GM10847 (cell line): ENCODE data around the gene ERC2.

Experiments used
- POLR2A ChIP-seq: IDR thresholded peaks from 2 replicates; pipeline ENCODE4 v1.6.1; 2011; ENCODE audit not compliant: insufficient read length; ENCODE audit errors: extremely low read depth

Gene ERC2

GRCh38 chr3:55654123-55654760, 814.0 kb downstream of the ERC2 start:
- no peak for TF ChIP-seq POLR2A

- no peak for TF ChIP-seq POLR2A
Observed at GRCh38 chr3:55651011-55651410, 817.3 kb downstream of the ERC2 start.

GRCh38 chr3:55650011-55650410, 818.3 kb downstream of the ERC2 start:
- TF ChIP-seq POLR2A: no peak

GRCh38 chr3:55649554-55649953, 818.7 kb downstream of the ERC2 start:
- no peak for TF ChIP-seq POLR2A

GRCh38 chr3:55648591-55649318, 819.5 kb downstream of the ERC2 start:
- no peak for TF ChIP-seq POLR2A

GRCh38 chr3:55647670-55648069, 820.6 kb downstream of the ERC2 start:
- no peak for TF ChIP-seq POLR2A

- TF ChIP-seq POLR2A: no peak
Observed at GRCh38 chr3:55647063-55647462, 821.2 kb downstream of the ERC2 start.

GRCh38 chr3:55646121-55646520, 822.1 kb downstream of the ERC2 start:
- no peak for TF ChIP-seq POLR2A

- no peak for TF ChIP-seq POLR2A
Observed at GRCh38 chr3:55645422-55645821, 822.8 kb downstream of the ERC2 start.

GRCh38 chr3:55643283-55643682, 825.0 kb downstream of the ERC2 start:
- TF ChIP-seq POLR2A: no peak

GRCh38 chr3:55641964-55642363, 826.3 kb downstream of the ERC2 start:
- no peak for TF ChIP-seq POLR2A

GRCh38 chr3:55639896-55640765, 828.1 kb downstream of the ERC2 start:
- TF ChIP-seq POLR2A: no peak

GRCh38 chr3:55639143-55639542, 829.1 kb downstream of the ERC2 start:
- no peak for TF ChIP-seq POLR2A

- no peak for TF ChIP-seq POLR2A
Observed at GRCh38 chr3:55637906-55638638, 830.2 kb downstream of the ERC2 start.
